ENCODE data around the gene CWC22.

DNA sequence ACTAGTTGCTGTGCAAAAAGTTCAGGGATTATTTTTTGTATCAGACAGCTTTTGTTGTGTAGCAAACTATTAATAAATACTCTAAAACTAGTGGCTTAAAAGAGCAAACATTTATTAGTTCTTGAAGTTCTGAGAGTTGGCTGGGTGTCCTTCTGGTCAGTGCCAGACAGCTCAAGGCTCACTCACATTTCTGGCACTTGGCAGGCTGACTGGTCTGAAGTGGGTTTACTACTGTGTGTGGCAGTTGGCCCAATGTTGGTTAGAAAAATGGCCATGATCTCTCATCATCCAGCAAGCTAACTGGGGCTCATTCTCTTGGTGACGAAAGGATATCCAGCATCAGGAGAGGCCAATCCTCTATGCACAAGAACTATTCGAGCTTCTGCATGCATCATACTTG is 74.3 kb downstream of the CWC22 start:
- no peak for TF ChIP-seq CTCF (IDR thresholded peaks at IDR 0.05)
- no peak for TF ChIP-seq POLR2A (IDR thresholded peaks at IDR 0.05)

All from prostate gland (tissue), 2 donors.